GM13976 (cell line): ENCODE data around the gene NELFA.

Experiments
- DNase-seq: peaks from one replicate; pipeline ENCODE4 v3.0.0; 2012; ENCODE audit warnings: low spot score
- in situ Hi-C: fragments of 300-500 bp; cut with MboI; formaldehyde crosslinking; loops from one replicate; pipeline ENCODE4 v1.12.0; 2022; ENCODE audit warnings: low sequenced_read_pairs, mixed read lengths, inconsistent platforms; ENCODE audit not compliant: unreplicated experiment
- TF ChIP-seq, protein P1 (sequence below): IDR thresholded peaks from 2 replicates; pipeline ENCODE4 v1.5.1; 2012; ENCODE audit warnings: borderline replicate concordance, mild to moderate bottlenecking; ENCODE audit not compliant: insufficient read depth; ENCODE audit errors: extremely low read depth, missing control alignments, control extremely low read depth

NELFA gene

DNA sequence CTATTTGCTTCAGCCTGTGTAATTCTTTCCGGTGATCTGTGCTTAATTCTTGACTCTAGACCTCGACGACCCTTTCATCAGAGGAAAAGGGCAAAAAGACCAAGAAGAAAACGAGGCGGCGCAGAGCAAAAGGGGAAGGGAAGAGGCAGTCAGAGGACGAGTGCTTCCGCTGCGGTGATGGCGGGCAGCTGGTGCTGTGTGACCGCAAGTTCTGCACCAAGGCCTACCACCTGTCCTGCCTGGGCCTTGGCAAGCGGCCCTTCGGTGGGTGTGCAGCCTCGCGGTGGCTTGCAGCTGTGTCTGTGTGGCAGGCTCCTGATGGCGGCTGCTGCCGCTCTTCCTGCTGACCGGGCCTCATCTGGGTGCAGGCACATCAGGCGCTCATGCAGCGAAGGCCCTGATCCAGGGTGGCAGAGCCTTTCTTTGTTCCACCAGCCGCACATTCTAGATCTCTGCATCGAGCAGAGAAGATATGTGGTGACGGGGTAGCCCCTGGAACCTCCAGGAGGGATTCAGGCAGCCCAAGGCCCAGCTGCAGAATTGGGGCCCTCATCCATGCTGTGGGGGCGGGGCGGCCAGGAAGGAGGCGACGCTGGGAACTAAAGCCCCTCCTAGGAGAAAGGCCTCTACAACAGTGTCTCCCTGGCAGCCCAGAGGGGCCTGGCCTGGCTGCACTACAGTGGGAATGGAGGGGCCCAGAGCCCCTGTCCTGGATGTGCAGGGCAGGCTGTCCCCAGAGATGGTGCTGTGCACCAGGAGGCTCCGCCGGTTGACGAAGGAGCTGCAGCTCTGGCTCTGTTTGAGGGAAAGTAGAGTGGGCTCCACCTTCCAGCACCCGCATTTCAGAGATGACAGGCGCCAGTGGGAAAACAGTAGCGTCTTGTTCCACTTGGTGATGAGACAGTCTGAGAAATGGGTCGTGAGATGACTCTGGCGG lies 32.1 kb downstream of the NELFA start:
- in situ Hi-C loops = no loop called here
- TF ChIP-seq, protein P1, sequence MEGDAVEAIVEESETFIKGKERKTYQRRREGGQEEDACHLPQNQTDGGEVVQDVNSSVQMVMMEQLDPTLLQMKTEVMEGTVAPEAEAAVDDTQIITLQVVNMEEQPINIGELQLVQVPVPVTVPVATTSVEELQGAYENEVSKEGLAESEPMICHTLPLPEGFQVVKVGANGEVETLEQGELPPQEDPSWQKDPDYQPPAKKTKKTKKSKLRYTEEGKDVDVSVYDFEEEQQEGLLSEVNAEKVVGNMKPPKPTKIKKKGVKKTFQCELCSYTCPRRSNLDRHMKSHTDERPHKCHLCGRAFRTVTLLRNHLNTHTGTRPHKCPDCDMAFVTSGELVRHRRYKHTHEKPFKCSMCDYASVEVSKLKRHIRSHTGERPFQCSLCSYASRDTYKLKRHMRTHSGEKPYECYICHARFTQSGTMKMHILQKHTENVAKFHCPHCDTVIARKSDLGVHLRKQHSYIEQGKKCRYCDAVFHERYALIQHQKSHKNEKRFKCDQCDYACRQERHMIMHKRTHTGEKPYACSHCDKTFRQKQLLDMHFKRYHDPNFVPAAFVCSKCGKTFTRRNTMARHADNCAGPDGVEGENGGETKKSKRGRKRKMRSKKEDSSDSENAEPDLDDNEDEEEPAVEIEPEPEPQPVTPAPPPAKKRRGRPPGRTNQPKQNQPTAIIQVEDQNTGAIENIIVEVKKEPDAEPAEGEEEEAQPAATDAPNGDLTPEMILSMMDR = no peak
- no peak for DNase-seq

DNA sequence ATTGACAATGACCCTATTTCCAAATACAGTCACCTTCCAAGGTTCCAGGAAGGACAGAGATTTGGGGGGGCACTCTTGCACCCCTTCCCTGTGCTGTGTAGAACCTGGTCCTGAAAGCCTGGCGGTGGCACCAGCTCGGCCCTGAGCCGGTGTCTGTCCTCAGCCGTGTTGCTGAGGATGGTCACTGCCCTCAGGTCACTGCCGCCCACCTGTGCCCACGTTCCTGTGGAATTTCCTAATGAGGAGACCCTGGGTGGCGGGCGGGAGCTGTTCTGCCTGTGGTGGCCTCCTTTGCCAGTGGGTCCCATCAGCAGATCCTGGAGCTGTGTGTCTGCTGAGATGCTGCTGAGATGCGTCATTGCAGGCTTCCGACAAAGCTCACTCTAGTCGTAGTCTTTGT lies 32.9 kb downstream of the NELFA start:
- DNase-seq = no peak
- TF ChIP-seq, protein P1 = no peak
- in situ Hi-C loops = no loop called here

DNA sequence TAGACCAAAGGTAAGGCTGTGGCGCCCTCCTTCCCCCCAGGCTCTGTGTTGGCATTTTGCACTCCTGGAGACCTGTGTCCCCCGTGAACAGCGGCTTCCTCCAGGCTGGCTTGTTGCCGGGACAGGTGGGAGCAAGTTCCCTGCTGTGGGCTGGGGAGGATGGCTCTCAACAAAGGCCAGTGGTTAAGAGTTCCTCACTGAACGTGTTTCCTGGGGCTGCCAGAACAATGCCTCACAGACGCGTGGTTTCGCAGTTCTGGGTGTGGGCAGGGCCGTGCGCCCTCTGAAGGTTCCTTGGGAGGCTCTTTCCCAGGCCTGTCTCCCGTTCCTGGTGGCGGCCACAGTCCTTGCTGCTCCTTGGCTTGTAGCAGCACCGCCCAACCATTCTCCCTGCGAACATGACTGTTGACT lies 33.4 kb downstream of the NELFA start:
- TF ChIP-seq, protein P1 = no peak
- DNase-seq = no peak
- in situ Hi-C loops = no loop called here

DNA sequence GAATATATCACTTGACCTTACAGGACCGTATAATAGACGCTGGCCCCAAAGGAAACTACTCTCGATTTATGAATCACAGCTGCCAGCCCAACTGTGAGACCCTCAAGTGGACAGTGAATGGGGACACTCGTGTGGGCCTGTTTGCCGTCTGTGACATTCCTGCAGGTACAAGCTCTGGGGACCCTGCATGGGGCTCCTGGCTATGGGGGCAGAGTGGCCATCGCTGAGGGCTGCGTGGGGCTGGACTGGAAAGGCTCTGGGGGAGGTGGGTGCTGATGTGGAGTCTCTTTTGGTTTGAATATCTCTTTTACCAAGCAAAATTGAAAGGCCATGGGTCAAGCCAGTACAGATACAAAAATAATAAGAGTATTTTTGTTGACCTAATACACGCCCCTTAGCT lies 33.9 kb downstream of the NELFA start:
- no peak for DNase-seq
- in situ Hi-C loops = no loop called here
- TF ChIP-seq, protein P1 = no peak

- DNase-seq = no peak
- in situ Hi-C loops = no loop called here
- TF ChIP-seq, protein P1 = no peak
Measured at GRCh38 chr4:1973661-1974060, 35.1 kb downstream of the NELFA start.

DNA sequence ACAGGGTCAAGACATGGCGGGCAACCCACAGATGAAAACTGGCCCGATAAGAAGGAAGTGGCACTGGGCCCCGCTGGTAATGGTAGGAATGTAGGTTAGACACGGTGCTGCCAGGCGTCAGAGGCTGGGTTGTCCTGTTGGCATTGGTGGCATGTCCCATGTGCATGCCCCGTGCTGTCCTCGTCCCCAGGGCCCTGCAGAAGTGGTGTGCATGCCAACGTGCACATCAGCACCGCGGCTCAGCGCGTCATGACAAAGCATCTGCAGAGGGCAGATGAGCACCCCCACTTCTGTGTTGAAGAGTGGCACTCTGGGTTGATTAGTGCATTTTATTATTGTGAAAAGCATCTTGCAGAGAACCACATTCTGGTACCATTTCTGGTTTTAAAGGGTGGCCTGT lies 35.6 kb downstream of the NELFA start:
- DNase-seq = no peak
- TF ChIP-seq, protein P1 = no peak
- in situ Hi-C loops = no loop called here
